ENCODE data around the gene ARMC6.

- no peak for TF ChIP-seq CTCF (IDR thresholded peaks at IDR 0.05)
- TF ChIP-seq POLR2A (IDR thresholded peaks at IDR 0.05; ENCODE audit: low read depth) = no peak
- TF ChIP-seq POLR2AphosphoS5 (IDR thresholded peaks at IDR 0.05) = no peak
These were observed 35.1 kb upstream of the ARMC6 start for GRCh38 chr19:18998276-18998675.
